ENCODE measurements around the gene SLC7A10.

The SLC7A10 gene

DNA sequence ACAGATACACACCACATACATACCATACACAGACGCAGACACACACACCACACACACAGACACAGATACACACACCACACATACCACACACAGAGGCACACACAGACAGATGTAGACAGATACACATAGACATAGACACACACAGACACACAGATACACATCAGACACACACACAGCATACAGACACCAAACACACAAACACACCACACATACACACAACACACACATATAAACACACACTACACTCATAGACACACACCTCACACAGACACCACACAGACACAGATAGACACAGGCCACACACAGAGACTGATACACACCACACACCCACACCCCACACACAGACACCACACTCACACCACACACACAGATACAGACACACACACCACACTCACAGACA is 24.9 kb upstream of the SLC7A10 start:
- no peak overlapping the region for H3K4me3 ChIP-seq (ENCODE audit: low read length)
- H3K79me2 ChIP-seq (ENCODE audit: low read length): no peaks in the 10 kb centered on the region
- H3K36me3 ChIP-seq (replicated peaks; ENCODE audit: low read depth, low read length): no peaks in the 10 kb centered on the region
- H3K4me1 ChIP-seq (ENCODE audit: low read length): no peaks in the 10 kb centered on the region
- no peak overlapping the region for H3K27ac ChIP-seq (ENCODE audit: low read length)
- no peaks in the 10 kb centered on the region for H4K20me1 ChIP-seq (ENCODE audit: insufficient read depth, low read length)
- no peak overlapping the region for H3K9ac ChIP-seq (ENCODE audit: low read length)
- H3K27me3 ChIP-seq (ENCODE audit: low read depth, low read length): 0 out of 2 replicates have a peak, but pooled peaks cover 2% of the 10 kb centered on the region
- no peaks in the 10 kb centered on the region for H3K9me3 ChIP-seq (ENCODE audit: insufficient read depth, low read length)
- no peak for TF ChIP-seq EZH2phosphoT487 (IDR thresholded peaks at IDR 0.05; ENCODE audit: low read depth)
- TF ChIP-seq, protein P1, sequence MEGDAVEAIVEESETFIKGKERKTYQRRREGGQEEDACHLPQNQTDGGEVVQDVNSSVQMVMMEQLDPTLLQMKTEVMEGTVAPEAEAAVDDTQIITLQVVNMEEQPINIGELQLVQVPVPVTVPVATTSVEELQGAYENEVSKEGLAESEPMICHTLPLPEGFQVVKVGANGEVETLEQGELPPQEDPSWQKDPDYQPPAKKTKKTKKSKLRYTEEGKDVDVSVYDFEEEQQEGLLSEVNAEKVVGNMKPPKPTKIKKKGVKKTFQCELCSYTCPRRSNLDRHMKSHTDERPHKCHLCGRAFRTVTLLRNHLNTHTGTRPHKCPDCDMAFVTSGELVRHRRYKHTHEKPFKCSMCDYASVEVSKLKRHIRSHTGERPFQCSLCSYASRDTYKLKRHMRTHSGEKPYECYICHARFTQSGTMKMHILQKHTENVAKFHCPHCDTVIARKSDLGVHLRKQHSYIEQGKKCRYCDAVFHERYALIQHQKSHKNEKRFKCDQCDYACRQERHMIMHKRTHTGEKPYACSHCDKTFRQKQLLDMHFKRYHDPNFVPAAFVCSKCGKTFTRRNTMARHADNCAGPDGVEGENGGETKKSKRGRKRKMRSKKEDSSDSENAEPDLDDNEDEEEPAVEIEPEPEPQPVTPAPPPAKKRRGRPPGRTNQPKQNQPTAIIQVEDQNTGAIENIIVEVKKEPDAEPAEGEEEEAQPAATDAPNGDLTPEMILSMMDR (IDR thresholded peaks at IDR 0.05; ENCODE audit: low read depth, low read length): no peak
- H2AFZ ChIP-seq (ENCODE audit: low read depth, low read length): no peak overlapping the region
- no peak overlapping the region for H3K4me2 ChIP-seq (ENCODE audit: low read length)

DNA sequence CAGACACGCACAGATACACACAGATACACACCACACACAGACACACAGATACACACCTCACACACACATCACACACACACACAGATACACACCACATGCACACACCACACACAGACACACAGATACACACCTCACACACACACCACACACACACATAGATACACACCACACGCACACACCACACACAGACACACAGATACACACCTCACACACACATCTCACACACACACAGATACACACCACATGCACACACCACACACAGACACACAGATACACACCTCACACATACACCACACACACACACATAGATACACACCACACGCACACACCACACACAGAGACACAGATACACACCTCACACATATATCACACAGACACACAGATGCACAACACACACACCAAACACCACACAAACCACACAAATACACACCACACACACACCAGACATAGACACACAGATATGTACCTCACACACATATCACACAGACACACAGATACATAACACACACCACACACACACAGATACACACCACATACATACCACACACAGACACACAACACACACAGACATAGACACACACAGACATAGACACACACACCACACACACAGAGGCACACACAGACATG is 24.2 kb upstream of the SLC7A10 start:
- H3K27me3 ChIP-seq (ENCODE audit: low read depth, low read length): no peaks in the 10 kb centered on the region
- no peak overlapping the region for H3K4me3 ChIP-seq (ENCODE audit: low read length)
- H3K27ac ChIP-seq (ENCODE audit: low read length): no peak overlapping the region
- H3K36me3 ChIP-seq (replicated peaks; ENCODE audit: low read depth, low read length): no peaks in the 10 kb centered on the region
- TF ChIP-seq, protein P1 (IDR thresholded peaks at IDR 0.05; ENCODE audit: low read depth, low read length): no peak
- no peak for TF ChIP-seq EZH2phosphoT487 (IDR thresholded peaks at IDR 0.05; ENCODE audit: low read depth)
- H2AFZ ChIP-seq (ENCODE audit: low read depth, low read length): no peak overlapping the region
- H3K79me2 ChIP-seq (ENCODE audit: low read length): no peaks in the 10 kb centered on the region
- H3K9me3 ChIP-seq (ENCODE audit: insufficient read depth, low read length): no peaks in the 10 kb centered on the region
- no peaks in the 10 kb centered on the region for H4K20me1 ChIP-seq (ENCODE audit: insufficient read depth, low read length)
- no peaks in the 10 kb centered on the region for H3K4me1 ChIP-seq (ENCODE audit: low read length)
- no peak overlapping the region for H3K9ac ChIP-seq (ENCODE audit: low read length)
- H3K4me2 ChIP-seq (ENCODE audit: low read length): no peak overlapping the region

DNA sequence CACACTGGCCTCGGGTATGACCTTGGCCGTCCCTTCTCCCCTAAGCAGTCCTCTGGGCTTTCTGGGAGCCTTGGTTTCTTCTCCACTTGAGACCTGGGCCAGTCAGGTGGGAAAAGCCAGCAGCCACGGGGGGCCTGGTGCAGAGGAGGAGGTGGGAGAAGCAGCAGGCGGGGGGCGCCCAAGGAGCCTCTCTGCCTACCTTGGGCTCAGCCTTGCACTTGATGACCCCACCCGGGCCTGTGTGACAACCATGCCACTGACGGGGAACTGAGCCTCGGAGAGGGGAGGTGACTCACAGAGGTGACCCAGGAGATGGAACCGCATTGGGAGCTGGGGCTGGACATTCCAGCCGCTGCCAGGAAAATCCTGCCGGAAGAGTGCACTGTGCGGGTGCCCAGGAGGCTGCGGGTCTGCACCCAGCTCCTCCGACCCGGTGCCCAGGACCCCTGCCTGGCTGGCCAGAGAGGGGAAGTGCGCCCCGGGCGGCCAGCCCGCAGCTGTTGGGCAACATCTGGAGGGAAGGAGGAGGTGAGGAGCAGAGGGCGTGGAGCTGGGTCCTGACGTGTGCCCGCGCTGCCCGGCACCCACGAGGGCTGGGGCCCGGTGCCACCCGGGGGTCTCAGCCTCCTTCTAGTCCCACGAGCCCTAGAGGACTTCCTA is 23.4 kb upstream of the SLC7A10 start:
- Histone ChIP-seq H3K9ac (ENCODE audit: low read length) (no peak overlapping the region), H3K27ac (ENCODE audit: low read length) (no peak overlapping the region), H3K4me1 (ENCODE audit: low read length) (no peaks in the 10 kb centered on the region), H4K20me1 (ENCODE audit: insufficient read depth, low read length) (no peaks in the 10 kb centered on the region), H2AFZ (ENCODE audit: low read depth, low read length) (0 out of 2 replicates have a peak overlapping the region, but pooled peaks have one; percentile 30), H3K4me2 (ENCODE audit: low read length) (no peak overlapping the region), H3K9me3 (ENCODE audit: insufficient read depth, low read length) (no peaks in the 10 kb centered on the region), H3K36me3 (replicated peaks; ENCODE audit: low read depth, low read length) (no peaks in the 10 kb centered on the region), H3K4me3 (ENCODE audit: low read length) (no peak overlapping the region), H3K27me3 (ENCODE audit: low read depth, low read length) (no peaks in the 10 kb centered on the region), H3K79me2 (ENCODE audit: low read length) (no peaks in the 10 kb centered on the region)
- TF ChIP-seq, protein P1 (IDR thresholded peaks at IDR 0.05; ENCODE audit: low read depth, low read length): peak; percentile 20; the same call in 1 of the 2 replicates
- TF ChIP-seq EZH2phosphoT487 (IDR thresholded peaks at IDR 0.05; ENCODE audit: low read depth): no peak

DNA sequence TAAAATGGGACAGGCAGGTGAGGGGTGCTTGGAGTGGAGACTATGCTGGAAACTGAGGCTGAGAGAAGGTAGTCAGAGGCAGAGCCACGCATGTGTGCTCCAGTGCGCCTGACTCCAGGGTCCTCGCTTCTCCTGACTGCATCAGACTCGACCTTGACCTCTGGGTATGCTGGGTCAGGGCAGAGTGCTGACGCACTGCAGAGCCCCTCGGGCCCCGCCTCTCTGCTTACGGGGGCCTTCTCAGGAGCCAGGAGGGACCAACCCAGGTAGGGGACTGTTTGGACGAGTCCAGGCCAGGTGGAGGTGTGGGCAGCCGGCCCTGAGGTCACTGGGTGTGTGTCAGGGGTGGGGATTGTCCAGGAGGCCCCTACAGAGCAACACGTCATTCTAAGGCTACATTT is 22.9 kb upstream of the SLC7A10 start:
- TF ChIP-seq, protein P1 (IDR thresholded peaks at IDR 0.05; ENCODE audit: low read depth, low read length): no peak
- no peak for TF ChIP-seq EZH2phosphoT487 (IDR thresholded peaks at IDR 0.05; ENCODE audit: low read depth)
- Histone ChIP-seq H3K4me3 (ENCODE audit: low read length) (no peak overlapping the region), H3K9ac (ENCODE audit: low read length) (no peak overlapping the region), H3K27me3 (ENCODE audit: low read depth, low read length) (no peaks in the 10 kb centered on the region), H4K20me1 (ENCODE audit: insufficient read depth, low read length) (no peaks in the 10 kb centered on the region), H2AFZ (ENCODE audit: low read depth, low read length) (no peak overlapping the region), H3K79me2 (ENCODE audit: low read length) (no peaks in the 10 kb centered on the region), H3K4me2 (ENCODE audit: low read length) (no peak overlapping the region), H3K9me3 (ENCODE audit: insufficient read depth, low read length) (no peaks in the 10 kb centered on the region), H3K27ac (ENCODE audit: low read length) (no peak overlapping the region), H3K36me3 (replicated peaks; ENCODE audit: low read depth, low read length) (no peaks in the 10 kb centered on the region), H3K4me1 (ENCODE audit: low read length) (no peaks in the 10 kb centered on the region)

Data from OCI-LY3 (cell line).